DND-41 (cell line): ENCODE results near the gene TMEM234.

Source experiments
- ATAC-seq: fragments of 200-7000 bp; cut with Tn5 transposase; 3 replicates; pipeline ENCODE4 v1.9.1; 2021; ENCODE audit warnings: low read depth; ENCODE audit not compliant: insufficient read depth
- DNase-seq: peaks from one replicate; pipeline ENCODE4 v3.0.0-alpha.2; 2020
- H2AFZ ChIP-seq: 2 replicates; pipeline ENCODE4 v1.6.0; 2012; ENCODE audit warnings: low read depth, low read length
- H3K27ac ChIP-seq: 2 replicates; pipeline ENCODE4 v1.5.1; 2012; ENCODE audit warnings: low read length, inconsistent platforms
- H3K27me3 ChIP-seq: fragments of 200-600 bp; sonication (generic); 2 replicates; pipeline ENCODE4 v1.6.0; 2012; ENCODE audit warnings: low read length, mild to moderate bottlenecking, inconsistent platforms; ENCODE audit not compliant: insufficient read depth, poor library complexity
- H3K36me3 ChIP-seq: 2 replicates; pipeline ENCODE4 v1.5.1; 2012; ENCODE audit warnings: low read length, inconsistent platforms; ENCODE audit not compliant: insufficient read depth
- H3K4me1 ChIP-seq: 2 replicates; pipeline ENCODE4 v1.5.1; 2012; ENCODE audit warnings: mild to moderate bottlenecking, low read length; ENCODE audit not compliant: insufficient read depth
- H3K4me2 ChIP-seq: 2 replicates; pipeline ENCODE4 v1.6.0; 2012; ENCODE audit warnings: mild to moderate bottlenecking, moderate library complexity, low read length, inconsistent platforms; ENCODE audit not compliant: insufficient read depth
- H3K4me3 ChIP-seq, 2 experiments: fragments of 200-600 bp in 1 of 2; shearing (Covaris generic) in 1 of 2; 2 replicates each; pipeline ENCODE4 v1.5.1; 2012 to 2016; ENCODE audit warnings: inconsistent platforms in 2 of 2, low read length in 2 of 2, mild to moderate bottlenecking in 2 of 2, low read depth in 1 of 2, moderate library complexity in 1 of 2
- H3K79me2 ChIP-seq: 2 replicates; pipeline ENCODE4 v1.6.0; 2012; ENCODE audit warnings: low read length, inconsistent platforms; ENCODE audit not compliant: insufficient read depth
- H3K9ac ChIP-seq: 2 replicates; pipeline ENCODE4 v1.6.0; 2012; ENCODE audit warnings: low read depth, mild to moderate bottlenecking, inconsistent platforms, low read length, moderate library complexity
- H3K9me3 ChIP-seq: 2 replicates; pipeline ENCODE4 v1.5.1; 2012; ENCODE audit warnings: low read length, moderate library complexity, mild to moderate bottlenecking, inconsistent platforms; ENCODE audit not compliant: insufficient read depth, severe bottlenecking
- H4K20me1 ChIP-seq: 2 replicates; pipeline ENCODE4 v1.6.0; 2012; ENCODE audit warnings: low read length; ENCODE audit not compliant: insufficient read depth
- CTCF ChIP-seq: IDR thresholded peaks from 2 replicates; pipeline ENCODE4 v1.5.1; 2012; ENCODE audit warnings: borderline replicate concordance, low read length, moderate library complexity, mild to moderate bottlenecking; ENCODE audit not compliant: poor library complexity, severe bottlenecking; ENCODE audit errors: extremely low read depth
- EZH2 ChIP-seq: IDR thresholded peaks from 3 replicates; pipeline ENCODE4 v1.6.1; 2012; ENCODE audit warnings: borderline replicate concordance, low read depth, mild to moderate bottlenecking, moderate library complexity, low read length, inconsistent platforms; ENCODE audit not compliant: severe bottlenecking

The TMEM234 gene

GRCh38 chr1:32220746-32221580 lies 1.2 kb downstream of the TMEM234 start:
- H2AFZ ChIP-seq: no peak overlapping the region
- peaks cover 40% of the 10 kb centered on the region for H3K36me3 ChIP-seq
- H3K4me2 ChIP-seq: peak overlapping the region; percentile 70
- peak overlapping the region; percentile 37 for H3K27ac ChIP-seq
- no peaks in the 10 kb centered on the region for H3K9me3 ChIP-seq
- DNase-seq: no peak
- peak overlapping the region; percentile 77 for H3K9ac ChIP-seq
- no peak for ATAC-seq
- H3K79me2 ChIP-seq: peaks cover 43% of the 10 kb centered on the region
- H4K20me1 ChIP-seq: peaks cover 8% of the 10 kb centered on the region; the same call in 1 of the 2 replicates
- H3K4me1 ChIP-seq: peaks cover 31% of the 10 kb centered on the region
- TF ChIP-seq CTCF (no peak), EZH2 (no peak)
- peak overlapping the region; percentile 84 to 85; a peak in 3 of 4 replicates for H3K4me3 ChIP-seq
- no peaks in the 10 kb centered on the region for H3K27me3 ChIP-seq

GRCh38 chr1:32219022-32219421 lies 3.1 kb downstream of the TMEM234 start:
- Histone ChIP-seq H3K36me3 (peaks cover 40% of the 10 kb centered on the region), H3K79me2 (peaks cover 35% of the 10 kb centered on the region), H3K27ac (no peak overlapping the region), H4K20me1 (peaks cover 5% of the 10 kb centered on the region; the same call in 1 of the 2 replicates), H3K9ac (no peak overlapping the region), H3K4me3 (no peak overlapping the region), H3K4me1 (peaks cover 27% of the 10 kb centered on the region), H3K27me3 (no peaks in the 10 kb centered on the region), H3K4me2 (no peak overlapping the region), H2AFZ (no peak overlapping the region), H3K9me3 (no peaks in the 10 kb centered on the region)
- no peak for TF ChIP-seq CTCF
- no peak for TF ChIP-seq EZH2
- DNase-seq (no peak), ATAC-seq (no peak)

- Histone ChIP-seq H3K27ac (0 out of 2 replicates have a peak overlapping the region, but pooled peaks have one; percentile 56), H3K36me3 (peaks cover 34% of the 10 kb centered on the region), H3K9ac (no peak overlapping the region), H3K9me3 (no peaks in the 10 kb centered on the region), H4K20me1 (no peaks in the 10 kb centered on the region), H3K4me3 (no peak overlapping the region), H3K79me2 (peaks cover 11% of the 10 kb centered on the region), H3K4me2 (no peak overlapping the region), H3K27me3 (no peaks in the 10 kb centered on the region), H3K4me1 (peaks cover 12% of the 10 kb centered on the region), H2AFZ (no peak overlapping the region)
- ATAC-seq (no peak), DNase-seq (no peak)
- TF ChIP-seq CTCF (no peak), EZH2 (no peak)
These were observed 5.6 kb downstream of the TMEM234 start for GRCh38 chr1:32216566-32216965.
